Measurements from ENCODE around the gene CFLAR.
"Not testable (repeated sequence)": the region's sequence is repeated elsewhere in the genome, so short reads cannot be mapped to it uniquely, and the experiment has no call there.

CFLAR gene

GRCh38 chr2:201118961-201119854 is 3.2 kb downstream of the CFLAR start:
- DNase-seq, result no peak

GRCh38 chr2:201122276-201122675 is 6.3 kb downstream of the CFLAR start:
- DNase-seq, result no peak

DNA sequence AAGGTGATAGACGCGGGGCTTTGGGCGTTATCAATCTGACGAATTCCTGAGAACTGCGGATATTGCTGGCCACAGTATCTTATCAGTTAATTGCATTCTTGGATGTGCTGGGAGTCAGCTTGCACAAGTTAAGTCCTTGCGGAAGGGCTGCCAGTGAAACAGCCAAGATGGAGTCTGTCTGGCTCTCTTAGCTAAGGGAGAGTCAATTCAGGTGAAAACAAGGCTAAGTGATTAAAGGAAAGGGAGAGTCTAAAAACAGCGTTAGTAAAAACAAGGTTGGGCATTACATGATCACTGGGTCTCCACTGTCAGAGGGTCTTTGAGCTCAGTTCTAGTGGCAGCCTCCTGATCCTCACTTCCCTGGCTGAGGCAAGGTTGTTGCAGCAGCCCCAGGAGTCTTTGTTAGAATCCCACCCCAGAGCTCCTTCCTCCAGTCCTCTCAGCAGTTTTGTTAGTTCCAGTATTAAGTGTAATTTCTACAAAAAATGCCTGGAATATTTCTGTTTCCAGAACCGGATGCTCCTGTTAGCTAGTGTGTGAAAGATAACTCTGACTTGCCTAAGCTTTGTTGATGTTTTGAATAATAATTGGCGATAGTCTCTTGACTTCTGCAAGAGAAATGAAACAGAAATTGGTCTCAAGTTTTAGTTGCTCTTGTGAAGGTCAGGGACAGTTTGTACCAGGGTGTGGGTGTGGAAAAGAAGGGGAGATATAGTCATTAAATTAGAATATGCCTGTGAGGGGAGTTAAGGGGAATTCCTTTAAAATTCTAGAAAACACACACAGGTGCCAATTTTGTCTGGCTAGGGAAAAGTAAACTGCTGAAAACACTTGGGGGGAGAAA is 10.6 kb downstream of the CFLAR start:
- DNase-seq, result no peak

DNA sequence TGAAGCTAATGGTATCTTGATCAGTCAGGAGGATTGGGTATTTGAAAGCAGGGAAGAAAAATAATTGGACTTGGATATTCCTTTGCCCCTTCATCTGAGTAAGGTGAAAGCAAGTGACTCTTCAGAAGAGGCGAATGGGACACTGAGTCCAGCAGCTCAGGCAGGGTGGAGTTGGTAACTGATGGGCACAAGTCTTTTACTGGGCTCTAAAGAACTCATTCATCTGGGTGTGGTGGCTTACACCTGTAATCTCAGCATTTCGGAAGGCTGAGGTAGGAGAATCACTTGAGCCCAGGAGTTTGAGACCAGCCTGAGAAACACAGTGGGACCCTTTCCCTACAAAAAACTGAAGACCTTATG is 11.2 kb downstream of the CFLAR start:
- no peak for DNase-seq

DNA sequence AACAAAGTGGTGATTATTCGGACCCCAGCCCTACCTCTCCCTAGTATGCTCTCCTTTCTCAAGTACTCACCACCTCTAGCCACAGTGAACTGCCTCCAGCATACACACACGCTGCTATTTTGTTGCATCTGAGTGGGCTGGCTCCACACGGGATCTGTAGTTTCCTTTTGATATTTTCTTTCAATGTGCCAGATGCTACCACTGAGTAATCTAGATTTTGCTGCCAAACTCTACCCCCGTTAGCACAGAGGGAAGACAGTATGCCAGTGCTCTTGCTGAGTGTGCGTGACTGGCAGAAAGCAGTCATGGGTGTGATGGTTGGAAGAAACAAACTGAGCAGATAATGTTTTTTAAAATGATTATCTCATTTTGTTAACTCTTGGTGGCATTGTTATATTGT is 11.6 kb downstream of the CFLAR start:
- DNase-seq, result no peak

DNA sequence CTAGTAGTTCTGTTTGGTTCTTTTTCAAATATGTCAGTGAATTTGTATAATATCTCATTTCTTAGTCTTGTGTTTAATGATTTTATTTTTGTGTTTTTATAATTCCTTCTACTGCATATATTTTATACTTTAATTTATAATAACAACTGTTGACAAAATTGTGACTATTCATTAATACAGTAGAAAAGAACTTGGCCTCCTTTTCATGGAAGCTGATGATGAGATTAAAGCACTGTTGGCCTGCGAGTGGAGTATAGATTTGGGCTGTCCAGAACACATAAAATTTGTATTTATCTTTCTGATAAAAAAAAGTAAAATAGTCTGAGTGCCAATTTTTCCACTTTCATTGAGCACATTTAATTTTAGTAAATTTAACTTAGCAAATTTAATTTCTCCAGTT is 12.1 kb downstream of the CFLAR start:
- no peak for DNase-seq

GRCh38 chr2:201128933-201129505 is 13.1 kb downstream of the CFLAR start:
- no peak for DNase-seq

DNA sequence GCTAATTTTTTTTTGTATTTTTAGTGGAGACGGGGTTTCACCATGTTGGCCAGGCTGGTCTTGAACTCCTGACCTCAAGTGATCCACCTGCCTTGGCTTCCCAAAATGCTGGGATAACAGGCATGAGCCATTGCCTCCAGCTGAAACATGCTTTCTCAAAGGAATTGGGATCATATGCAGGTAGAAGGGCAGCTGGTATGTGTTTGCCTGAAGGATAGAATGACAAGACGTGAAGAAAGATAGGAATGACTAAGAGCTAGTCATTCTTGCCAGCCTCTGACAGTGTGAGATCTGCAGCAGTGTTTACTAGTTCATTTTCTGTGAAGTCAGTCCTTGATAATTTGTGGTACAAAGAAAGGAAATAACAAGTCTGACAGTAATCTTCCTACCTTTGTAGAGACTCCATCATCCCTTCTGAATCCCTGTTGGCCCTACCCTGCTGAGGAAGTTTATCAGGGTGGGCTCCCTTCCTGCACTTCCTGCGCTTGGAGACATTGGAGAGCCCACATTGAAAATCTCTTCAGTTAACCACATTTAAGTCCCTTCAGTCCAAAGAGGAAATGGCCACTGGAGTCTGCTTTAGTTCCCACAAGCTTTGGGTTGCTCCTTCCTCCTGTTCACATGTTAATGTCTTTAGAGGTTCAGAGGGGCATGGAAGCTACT is 14.7 kb downstream of the CFLAR start:
- DNase-seq, result no peak

DNA sequence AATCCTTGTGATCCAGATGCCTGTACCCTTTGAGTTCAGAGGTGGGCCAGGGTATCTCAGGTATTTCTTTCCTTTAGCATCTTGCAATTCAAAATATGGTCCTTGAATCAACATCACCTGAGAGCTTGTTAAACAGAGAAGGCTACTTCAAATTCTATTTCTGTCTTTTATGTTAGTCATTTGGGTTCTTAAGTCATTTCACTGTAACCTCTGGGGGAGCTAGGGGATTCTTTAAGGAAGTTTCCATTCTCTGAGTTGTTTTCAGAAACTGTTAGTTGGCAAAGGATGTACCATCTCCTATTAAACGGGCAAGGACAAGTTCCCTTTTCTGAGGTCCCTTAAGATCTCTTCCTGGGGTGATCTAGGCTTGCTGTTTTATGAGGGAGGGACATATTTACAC is 16.6 kb downstream of the CFLAR start:
- no peak for DNase-seq

DNA sequence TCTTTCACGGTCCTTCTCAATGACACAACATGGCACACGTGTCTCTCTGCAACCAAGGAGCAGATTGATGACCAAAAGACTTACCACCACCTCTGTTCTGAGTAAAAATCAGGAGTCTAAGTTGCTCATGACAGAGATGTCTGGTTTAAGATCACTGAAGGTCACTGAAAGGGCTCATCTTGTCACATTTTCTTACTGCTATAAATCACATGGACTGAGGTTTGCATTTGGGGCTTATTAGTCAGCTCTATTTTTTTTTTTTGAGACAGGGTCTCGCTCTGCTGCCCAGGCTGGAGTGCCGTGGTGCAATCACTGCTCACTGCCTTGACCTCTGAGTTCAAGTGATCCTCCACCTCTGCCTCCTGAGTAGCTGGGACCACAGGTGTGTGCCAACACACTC is 19.4 kb downstream of the CFLAR start:
- DNase-seq, result no peak

DNA sequence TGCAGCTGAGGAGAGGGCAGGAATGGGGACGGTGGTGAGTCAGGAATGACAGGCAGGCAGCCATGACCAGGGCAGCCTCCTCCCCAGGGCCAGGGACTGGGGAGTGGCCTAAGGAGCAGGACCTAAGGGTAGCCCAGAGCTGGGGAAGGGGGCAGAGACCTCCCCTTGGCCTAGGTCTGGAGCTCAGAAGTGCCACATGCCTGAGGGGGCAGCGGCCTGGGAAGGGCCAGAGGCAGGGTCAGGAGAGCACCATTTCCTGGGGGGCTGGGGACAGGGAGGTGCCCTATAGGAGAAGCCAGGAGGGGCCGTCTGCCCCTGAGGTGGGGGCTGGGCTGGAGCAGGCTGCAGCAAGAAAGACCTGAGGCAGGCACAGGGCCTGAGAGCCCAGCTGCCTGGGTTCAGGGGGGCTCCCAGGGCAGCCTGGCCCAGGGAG is 20.9 kb downstream of the CFLAR start:
- DNase-seq, result no peak

DNA sequence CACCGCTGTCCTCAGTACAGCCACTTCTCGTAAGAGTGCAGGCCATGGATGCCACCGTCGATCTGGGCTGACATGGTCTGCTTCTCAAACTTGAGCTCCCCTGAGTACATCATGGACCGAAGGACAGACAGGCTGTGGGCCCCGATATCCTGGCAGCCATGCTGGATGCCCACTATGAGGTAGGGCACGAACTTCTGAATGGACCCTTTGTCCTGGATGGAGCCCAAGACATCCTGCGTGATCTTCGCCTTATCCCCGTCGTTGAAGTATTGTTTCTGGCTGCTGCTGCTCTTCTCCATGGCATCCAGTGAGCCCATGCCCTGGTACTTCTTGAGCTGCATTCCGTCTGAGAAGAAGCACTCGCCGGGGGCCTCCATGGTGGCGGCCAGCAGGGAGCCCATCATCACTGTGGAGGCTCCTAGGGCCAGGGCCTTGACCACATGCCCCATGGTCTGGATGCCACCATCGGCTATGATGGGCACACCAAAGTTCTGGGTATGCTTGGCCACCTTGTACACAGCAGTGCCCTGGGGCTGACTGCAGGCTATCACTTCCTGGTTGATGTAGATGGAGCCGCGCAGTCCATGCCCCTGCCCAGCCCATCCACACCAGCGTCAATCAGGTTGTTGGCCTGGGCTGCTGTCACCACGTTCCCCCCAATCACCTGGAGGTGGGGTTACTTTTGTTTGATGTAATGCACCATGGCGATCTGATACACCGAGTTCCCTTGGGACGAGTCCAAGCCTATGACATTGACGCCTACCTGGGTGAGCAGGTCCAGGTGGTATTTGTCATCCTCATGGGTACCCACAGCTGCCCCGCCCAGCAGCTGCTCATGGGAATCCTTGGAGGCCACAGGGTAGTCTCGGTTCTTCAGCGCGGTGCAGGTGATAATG is 21.8 kb downstream of the CFLAR start:
- no peak for DNase-seq

GRCh38 chr2:201138401-201138970 is 22.5 kb downstream of the CFLAR start:
- no peak for DNase-seq

DNA sequence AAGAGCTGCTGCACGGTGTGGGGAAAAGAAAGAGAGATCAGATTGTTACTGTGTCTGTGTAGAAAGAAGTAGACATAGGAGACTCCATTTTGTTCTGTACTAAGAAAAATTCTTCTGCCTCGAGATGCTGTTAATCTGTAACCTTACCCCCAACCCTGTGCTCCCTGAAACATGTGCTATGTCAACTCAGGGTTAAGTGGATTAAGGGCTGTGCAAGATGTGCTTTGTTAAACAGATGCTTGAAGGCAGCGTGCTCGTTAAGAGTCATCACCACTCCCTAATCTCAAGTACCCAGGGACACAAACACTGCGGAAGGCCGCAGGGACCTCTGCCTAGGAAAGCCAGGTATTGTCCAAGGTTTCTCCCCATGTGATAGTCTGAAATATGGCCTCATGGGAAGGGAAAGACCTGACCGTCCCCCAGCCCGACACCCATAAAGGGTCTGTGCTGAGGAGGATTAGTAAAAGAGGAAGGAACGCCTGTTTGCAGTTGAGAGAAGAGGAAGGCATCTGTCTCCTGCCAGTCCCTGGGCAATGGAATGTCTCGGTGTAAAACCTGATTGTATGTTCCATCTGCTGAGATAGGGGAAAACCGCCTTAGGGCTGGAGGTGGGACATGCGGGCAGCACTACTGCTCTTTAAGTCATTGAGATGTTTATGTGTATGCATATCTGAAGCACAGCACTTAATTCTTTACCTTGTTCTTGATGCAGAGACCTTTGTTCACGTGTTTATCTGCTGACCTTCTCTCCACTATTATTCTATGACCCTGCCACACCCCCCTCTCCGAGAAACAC is 23.2 kb downstream of the CFLAR start:
- DNase-seq, result not testable (repeated sequence)

- no peak for DNase-seq
These were observed 24.1 kb downstream of the CFLAR start for GRCh38 chr2:201139836-201140604.

- no peak for DNase-seq
These were observed 28.4 kb downstream of the CFLAR start for GRCh38 chr2:201144101-201145051.

DNA sequence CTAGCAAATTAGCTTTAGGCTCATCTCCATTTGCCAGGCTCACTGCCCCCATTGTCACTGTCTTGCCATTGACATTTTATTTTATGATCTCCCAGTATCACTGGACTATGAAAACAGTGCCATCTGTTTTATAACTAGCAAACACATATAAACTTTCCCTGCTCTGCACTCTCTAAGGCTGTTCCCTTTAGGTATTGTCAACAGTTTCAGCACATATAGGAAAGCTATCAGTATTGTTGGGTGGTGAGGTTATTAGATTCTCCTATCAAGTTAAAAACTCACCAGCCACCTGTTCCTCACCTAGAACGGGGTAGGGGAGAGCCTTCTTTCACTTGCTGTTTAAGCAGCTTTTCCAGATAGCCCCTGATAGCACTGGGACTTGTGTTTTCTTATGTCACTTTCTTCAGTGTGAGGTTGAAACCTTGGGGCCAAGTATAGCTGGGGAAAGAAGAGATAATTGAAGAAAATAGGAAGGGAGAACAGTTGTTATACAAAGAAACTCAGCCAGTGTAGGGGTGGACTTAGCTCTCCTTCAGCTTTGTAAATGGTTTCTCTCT is 32.5 kb downstream of the CFLAR start:
- no peak for DNase-seq

GRCh38 chr2:201149064-201149820 is 33.3 kb downstream of the CFLAR start:
- no peak for DNase-seq

Data from effector CD8-positive, alpha-beta T cell (primary cell).